HCT116 (cell line): Measurements from ENCODE around the gene SERPINB6. TPM values are rescaled to one million over a fixed set of nuclear protein-coding genes. Genes with fewer than 3 reads are reported as not detected.

ENCODE experiments used
- ATAC-seq: fragments of 200-7000 bp; cut with Tn5 transposase; 2 replicates; pipeline ENCODE4 v1.9.1; 2020; ENCODE audit warnings: mild to moderate bottlenecking, moderate library complexity
- BruUV-seq: library from RNA; stranded (reverse); fragments of 400-500 nt; replicated peaks from 2 replicates; lab custom pipeline; 2021; lab: Mats Ljungman, UMichigan
- CTCF ChIA-PET: fragments of 300-600 bp; sonication (Branson Sonifier 250); formaldehyde crosslinking; loops from one replicate; lab custom pipeline; 2021; ENCODE audit warnings: antibody characterized with exemption; lab: Charles Lee
- POLR2A ChIA-PET: fragments of 300-600, 350-600 bp; sonication (Branson Sonifier 250); formaldehyde crosslinking; loops from one replicate; lab custom pipeline; 2021; ENCODE audit warnings: antibody characterized with exemption; lab: Charles Lee
- RAD21 ChIA-PET, 2 experiments: fragments of 300-600 bp; sonication (Branson Sonifier 250); formaldehyde crosslinking; loops; one replicate each; lab custom pipeline; 2023; ENCODE audit warnings: low total read pairs in 2 of 2; ENCODE audit not compliant: uncharacterized antibody in 2 of 2, unreplicated experiment in 2 of 2, low non-redundant PET in 1 of 2; lab: Charles Lee
- DNase-seq: peaks from one replicate; pipeline ENCODE4 v3.0.0-alpha.2; 2010; ENCODE audit warnings: low read depth, low spot score
- H2AFZ ChIP-seq: fragments of 200-600 bp; shearing (Covaris generic), sonication (generic); 2 replicates; pipeline ENCODE4 v1.6.1; 2017; ENCODE audit warnings: low read depth, mixed run types, mixed read lengths, antibody characterized with exemption, low read length; ENCODE audit not compliant: poor library complexity, severe bottlenecking
- H3K27ac ChIP-seq: 2 replicates; pipeline ENCODE4 v1.5.1; 2012; ENCODE audit warnings: low read depth, low read length
- H3K27me3 ChIP-seq: fragments of 200-600 bp; sonication (generic); 2 replicates; pipeline ENCODE4 v1.6.1; 2016; ENCODE audit warnings: mixed run types, low read length, mixed read lengths; ENCODE audit not compliant: insufficient read depth
- H3K36me3 ChIP-seq, 2 experiments: fragments of 200-500 bp in 1 of 2; fragments of 200-600 bp in 1 of 2; sonication (Bioruptor generic) in 1 of 2; sonication (generic) in 1 of 2; 2 replicates each; pipeline versions ENCODE4 v1.5.1 to v1.6.1; 2014 to 2016; ENCODE audit warnings: low read length in 2 of 2, inconsistent platforms in 1 of 2, mixed read lengths in 1 of 2, mixed run types in 1 of 2; ENCODE audit not compliant: insufficient read depth in 2 of 2, control insufficient read depth in 1 of 2
- H3K4me1 ChIP-seq, 2 experiments: fragments of 200-600 bp in 1 of 2; sonication (generic) in 1 of 2; 2 replicates each; pipeline versions ENCODE4 v1.5.1 to v1.6.1; 2012 to 2017; ENCODE audit warnings: low read length in 2 of 2, inconsistent platforms in 1 of 2, mild to moderate bottlenecking in 1 of 2, mixed read lengths in 1 of 2, mixed run types in 1 of 2, moderate library complexity in 1 of 2; ENCODE audit not compliant: insufficient read depth in 2 of 2, control insufficient read depth in 1 of 2
- H3K4me2 ChIP-seq: fragments of 200-600 bp; sonication (generic); 2 replicates; pipeline ENCODE4 v1.6.1; 2017; ENCODE audit warnings: mixed run types, low read length, mixed read lengths
- H3K4me3 ChIP-seq, 2 experiments: fragments of 200-600 bp in 1 of 2; sonication (generic) in 1 of 2; replicated peaks in 1 of 2; 2 replicates each; pipeline ENCODE4 v1.5.1; 2011 to 2016; ENCODE audit warnings: low read length in 2 of 2, control low read depth in 1 of 2, low read depth in 1 of 2, mild to moderate bottlenecking in 1 of 2, mixed read lengths in 1 of 2, mixed run types in 1 of 2
- H3K79me2 ChIP-seq: fragments of 200-600 bp; sonication (generic); 2 replicates; pipeline ENCODE4 v1.6.1; 2017; ENCODE audit warnings: mild to moderate bottlenecking, mixed run types, low read length, moderate library complexity, mixed read lengths; ENCODE audit not compliant: insufficient read depth
- H3K9ac ChIP-seq: fragments of 200-600 bp; sonication (generic); 2 replicates; pipeline ENCODE4 v1.6.1; 2016; ENCODE audit warnings: low read length, mixed read lengths
- H3K9me2 ChIP-seq: fragments of 200-600 bp; sonication (generic), shearing (Covaris generic); 2 replicates; pipeline ENCODE4 v1.6.1; 2017; ENCODE audit warnings: mixed run types, mild to moderate bottlenecking, moderate library complexity; ENCODE audit not compliant: insufficient read depth
- H3K9me3 ChIP-seq, 2 experiments: fragments of 200-500 bp in 1 of 2; fragments of 200-600 bp in 1 of 2; sonication (Bioruptor generic) in 1 of 2; sonication (generic) in 1 of 2; 2 replicates each; pipeline ENCODE4 v1.6.1; 2014 to 2017; ENCODE audit warnings: low read length in 2 of 2, mixed read lengths in 2 of 2, inconsistent platforms in 1 of 2, low read depth in 1 of 2, mild to moderate bottlenecking in 1 of 2, mixed run types in 1 of 2, moderate library complexity in 1 of 2; ENCODE audit not compliant: control insufficient read depth in 1 of 2, insufficient read depth in 1 of 2
- H4K20me1 ChIP-seq: fragments of 200-600 bp; sonication (generic), shearing (Covaris generic); 2 replicates; pipeline ENCODE4 v1.6.1; 2017; ENCODE audit warnings: mixed run types, mild to moderate bottlenecking, moderate library complexity; ENCODE audit not compliant: insufficient read depth
- CEBPB ChIP-seq: IDR thresholded peaks from 2 replicates; pipeline ENCODE4 v1.6.1; 2012; ENCODE audit warnings: low read depth
- EGR1 ChIP-seq: IDR thresholded peaks from 2 replicates; pipeline ENCODE4 v1.6.1; 2012; ENCODE audit warnings: low read depth
- ELF1 ChIP-seq: IDR thresholded peaks from 2 replicates; pipeline ENCODE4 v1.6.1; 2012; ENCODE audit warnings: low read depth, borderline replicate concordance
- EZH2phosphoT487 ChIP-seq: fragments of 200-600 bp; IDR thresholded peaks from 2 replicates; pipeline ENCODE4 v1.6.1; 2018; ENCODE audit warnings: antibody characterized with exemption, borderline replicate concordance
- FOSL1 ChIP-seq: IDR thresholded peaks from 2 replicates; pipeline ENCODE4 v1.6.1; 2012; ENCODE audit warnings: low read depth
- JUND ChIP-seq: IDR thresholded peaks from 2 replicates; pipeline ENCODE4 v1.6.1; 2012
- POLR2AphosphoS5 ChIP-seq: IDR thresholded peaks from 2 replicates; pipeline ENCODE4 v1.6.1; 2011; ENCODE audit warnings: mild to moderate bottlenecking, low read depth, low read length, moderate library complexity
- RAD21 ChIP-seq: IDR thresholded peaks from 2 replicates; pipeline ENCODE4 v1.6.1; 2012; ENCODE audit warnings: low read depth, mild to moderate bottlenecking
- SIN3A ChIP-seq: IDR thresholded peaks from 2 replicates; pipeline ENCODE4 v1.6.1; 2012; ENCODE audit warnings: low read depth
- TCF7L2 ChIP-seq: IDR thresholded peaks from 2 replicates; pipeline ENCODE4 v1.7.0; 2011; ENCODE audit warnings: borderline replicate concordance, inconsistent platforms; ENCODE audit not compliant: insufficient read depth, insufficient read length; ENCODE audit errors: extremely low read depth
- YY1 ChIP-seq: IDR thresholded peaks from 2 replicates; pipeline ENCODE4 v1.6.1; 2011; ENCODE audit warnings: low read length, low read depth, moderate library complexity, mild to moderate bottlenecking; ENCODE audit not compliant: insufficient replicate concordance; ENCODE audit errors: extremely low read depth
- ZFX ChIP-seq: fragments of 450-650 bp; IDR thresholded peaks from 2 replicates; pipeline ENCODE4 v1.6.1; 2017
- ZNF274 ChIP-seq: fragments of 200-500 bp; sonication (Bioruptor generic); IDR thresholded peaks from 2 replicates; pipeline ENCODE4 v1.6.1; 2014; ENCODE audit warnings: mild to moderate bottlenecking, low read depth, low read length, inconsistent platforms
- intact Hi-C: fragments of 100-400 bp; cut with micrococcal nuclease; formaldehyde crosslinking; loops from 2 replicates; pipeline ENCODE4 v1.10.0; 2022
- total RNA-seq: library from RNA; stranded (reverse); gene quantifications from one replicate; pipeline ENCODE4 v1.2.1, GENCODE V29; 2021; ENCODE audit not compliant: unreplicated experiment
- TF ChIP-seq, protein P1 (sequence below): IDR thresholded peaks from 2 replicates; pipeline ENCODE4 v1.6.1; 2012
- TF ChIP-seq, protein P2 (sequence below): IDR thresholded peaks from 2 replicates; pipeline ENCODE4 v1.6.1; 2012; ENCODE audit warnings: low read depth
- TF ChIP-seq, protein P3 (sequence below): IDR thresholded peaks from 2 replicates; pipeline ENCODE4 v1.6.1; 2012
- TF ChIP-seq, protein P4 (sequence below): IDR thresholded peaks from 2 replicates; pipeline ENCODE4 v1.6.1; 2011; ENCODE audit warnings: mild to moderate bottlenecking, low read length, moderate library complexity; ENCODE audit not compliant: insufficient replicate concordance; ENCODE audit errors: extremely low read depth
- TF ChIP-seq, protein P5 (sequence below), 3 experiments: fragments of 200-600 bp in 1 of 3; sonication (generic) in 1 of 3; IDR thresholded peaks in 2 of 3; conservative IDR thresholded peaks in 1 of 3; 2 replicates each; pipeline ENCODE4 v1.5.1; 2012 to 2017; ENCODE audit warnings: low read depth in 2 of 3, low read length in 2 of 3, antibody characterized with exemption in 1 of 3, borderline replicate concordance in 1 of 3, control low read depth in 1 of 3, mild to moderate bottlenecking in 1 of 3, mixed read lengths in 1 of 3, mixed run types in 1 of 3, moderate library complexity in 1 of 3; ENCODE audit not compliant: insufficient read depth in 1 of 3

Gene SERPINB6
- total RNA-seq, 1 experiment from 2014 or later, result 103 TPM

DNA sequence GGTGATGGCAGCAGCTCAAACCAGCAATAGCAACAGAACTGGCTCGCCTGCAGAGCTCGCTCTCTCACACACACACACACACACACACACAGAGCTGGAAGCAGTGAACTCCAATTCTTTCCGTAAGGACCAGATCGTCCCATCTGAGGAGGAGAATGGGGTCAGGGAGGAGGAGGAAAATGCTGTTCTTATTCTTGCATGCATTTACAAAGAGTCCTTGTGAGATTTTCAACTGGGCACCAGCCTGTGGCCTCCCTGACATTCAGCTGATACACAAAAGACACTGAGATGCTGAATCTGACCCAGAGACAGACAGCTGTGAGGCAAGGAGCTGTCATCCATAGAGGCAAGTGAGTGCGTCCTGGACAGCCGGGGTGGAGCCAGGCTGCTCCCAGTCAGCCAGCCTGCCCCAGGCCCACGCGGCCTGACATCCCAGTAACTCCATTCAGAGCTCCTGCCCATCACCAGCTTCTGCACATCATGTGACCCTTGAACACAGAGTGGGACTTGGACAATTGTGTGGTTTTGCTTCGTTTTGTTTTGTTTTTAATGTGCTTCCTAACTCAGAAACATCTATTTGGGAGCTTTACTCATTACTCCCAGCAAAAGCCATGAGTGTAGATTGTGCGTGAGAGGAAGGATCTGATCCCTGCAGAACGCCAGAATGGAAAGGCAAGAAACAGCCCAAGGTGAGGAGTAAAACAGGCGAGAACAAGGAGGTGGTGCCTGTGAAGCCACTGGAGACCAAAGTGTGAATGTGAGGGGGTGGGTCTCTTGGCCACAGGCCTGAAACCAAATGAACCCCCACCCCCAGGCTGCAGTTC is 70.3 kb downstream of the SERPINB6 start:
- ChIA-PET RAD21 (interaction anchor here in 1 of 2 experiments (0.8 kb wide), 1 partner anchor 110 kb away, joined by 3 read pairs; no protein-coding TSS in a partner anchor), CTCF (interaction anchor here (1.1 kb wide), 1 partner anchor 109 kb away, joined by 5 read pairs; no protein-coding TSS in a partner anchor), POLR2A (interaction anchor here (1.1 to 1.2 kb wide), 2 partner anchors 13 to 55 kb away, joined by 3 to 5 read pairs; no protein-coding TSS in a partner anchor)
- Histone ChIP-seq H3K9ac (no peak overlapping the region), H3K4me3 (no peak overlapping the region), H3K4me2 (no peak overlapping the region), H3K9me2 (no peaks in the 10 kb centered on the region), H4K20me1 (no peaks in the 10 kb centered on the region), H3K27me3 (no peaks in the 10 kb centered on the region), H3K27ac (no peak overlapping the region), H2AFZ (no peak overlapping the region), H3K36me3 (peaks cover 22 to 29% of the 10 kb centered on the region in 2 experiments), H3K4me1 (peaks cover 4 to 17% of the 10 kb centered on the region in 2 experiments; a peak in 3 of 4 replicates), H3K79me2 (peaks cover 43% of the 10 kb centered on the region), H3K9me3 (no peaks in the 10 kb centered on the region)
- ATAC-seq, result no peak
- BruUV-seq, result no TSS peak
- DNase-seq, result no peak
- intact Hi-C loops, result no loop called here
- TF ChIP-seq, protein P1, sequence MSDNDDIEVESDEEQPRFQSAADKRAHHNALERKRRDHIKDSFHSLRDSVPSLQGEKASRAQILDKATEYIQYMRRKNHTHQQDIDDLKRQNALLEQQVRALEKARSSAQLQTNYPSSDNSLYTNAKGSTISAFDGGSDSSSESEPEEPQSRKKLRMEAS, result no peak
- TF ChIP-seq YY1, result no peak
- TF ChIP-seq, protein P2, sequence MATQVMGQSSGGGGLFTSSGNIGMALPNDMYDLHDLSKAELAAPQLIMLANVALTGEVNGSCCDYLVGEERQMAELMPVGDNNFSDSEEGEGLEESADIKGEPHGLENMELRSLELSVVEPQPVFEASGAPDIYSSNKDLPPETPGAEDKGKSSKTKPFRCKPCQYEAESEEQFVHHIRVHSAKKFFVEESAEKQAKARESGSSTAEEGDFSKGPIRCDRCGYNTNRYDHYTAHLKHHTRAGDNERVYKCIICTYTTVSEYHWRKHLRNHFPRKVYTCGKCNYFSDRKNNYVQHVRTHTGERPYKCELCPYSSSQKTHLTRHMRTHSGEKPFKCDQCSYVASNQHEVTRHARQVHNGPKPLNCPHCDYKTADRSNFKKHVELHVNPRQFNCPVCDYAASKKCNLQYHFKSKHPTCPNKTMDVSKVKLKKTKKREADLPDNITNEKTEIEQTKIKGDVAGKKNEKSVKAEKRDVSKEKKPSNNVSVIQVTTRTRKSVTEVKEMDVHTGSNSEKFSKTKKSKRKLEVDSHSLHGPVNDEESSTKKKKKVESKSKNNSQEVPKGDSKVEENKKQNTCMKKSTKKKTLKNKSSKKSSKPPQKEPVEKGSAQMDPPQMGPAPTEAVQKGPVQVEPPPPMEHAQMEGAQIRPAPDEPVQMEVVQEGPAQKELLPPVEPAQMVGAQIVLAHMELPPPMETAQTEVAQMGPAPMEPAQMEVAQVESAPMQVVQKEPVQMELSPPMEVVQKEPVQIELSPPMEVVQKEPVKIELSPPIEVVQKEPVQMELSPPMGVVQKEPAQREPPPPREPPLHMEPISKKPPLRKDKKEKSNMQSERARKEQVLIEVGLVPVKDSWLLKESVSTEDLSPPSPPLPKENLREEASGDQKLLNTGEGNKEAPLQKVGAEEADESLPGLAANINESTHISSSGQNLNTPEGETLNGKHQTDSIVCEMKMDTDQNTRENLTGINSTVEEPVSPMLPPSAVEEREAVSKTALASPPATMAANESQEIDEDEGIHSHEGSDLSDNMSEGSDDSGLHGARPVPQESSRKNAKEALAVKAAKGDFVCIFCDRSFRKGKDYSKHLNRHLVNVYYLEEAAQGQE, result no peak
- TF ChIP-seq EGR1, result no peak
- no peak for TF ChIP-seq FOSL1
- no peak for TF ChIP-seq RAD21
- TF ChIP-seq, protein P3, sequence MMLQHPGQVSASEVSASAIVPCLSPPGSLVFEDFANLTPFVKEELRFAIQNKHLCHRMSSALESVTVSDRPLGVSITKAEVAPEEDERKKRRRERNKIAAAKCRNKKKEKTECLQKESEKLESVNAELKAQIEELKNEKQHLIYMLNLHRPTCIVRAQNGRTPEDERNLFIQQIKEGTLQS, result no peak
- no peak for TF ChIP-seq ELF1
- TF ChIP-seq, protein P4, sequence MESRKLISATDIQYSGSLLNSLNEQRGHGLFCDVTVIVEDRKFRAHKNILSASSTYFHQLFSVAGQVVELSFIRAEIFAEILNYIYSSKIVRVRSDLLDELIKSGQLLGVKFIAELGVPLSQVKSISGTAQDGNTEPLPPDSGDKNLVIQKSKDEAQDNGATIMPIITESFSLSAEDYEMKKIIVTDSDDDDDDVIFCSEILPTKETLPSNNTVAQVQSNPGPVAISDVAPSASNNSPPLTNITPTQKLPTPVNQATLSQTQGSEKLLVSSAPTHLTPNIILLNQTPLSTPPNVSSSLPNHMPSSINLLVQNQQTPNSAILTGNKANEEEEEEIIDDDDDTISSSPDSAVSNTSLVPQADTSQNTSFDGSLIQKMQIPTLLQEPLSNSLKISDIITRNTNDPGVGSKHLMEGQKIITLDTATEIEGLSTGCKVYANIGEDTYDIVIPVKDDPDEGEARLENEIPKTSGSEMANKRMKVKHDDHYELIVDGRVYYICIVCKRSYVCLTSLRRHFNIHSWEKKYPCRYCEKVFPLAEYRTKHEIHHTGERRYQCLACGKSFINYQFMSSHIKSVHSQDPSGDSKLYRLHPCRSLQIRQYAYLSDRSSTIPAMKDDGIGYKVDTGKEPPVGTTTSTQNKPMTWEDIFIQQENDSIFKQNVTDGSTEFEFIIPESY, result no peak
- no peak for TF ChIP-seq SIN3A
- no peak for TF ChIP-seq EZH2phosphoT487
- TF ChIP-seq ZFX, result no peak
- TF ChIP-seq POLR2AphosphoS5, result no peak
- TF ChIP-seq ZNF274, result no peak
- TF ChIP-seq CEBPB, result no peak
- TF ChIP-seq TCF7L2, result no peak
- no peak for TF ChIP-seq JUND
- TF ChIP-seq, protein P5, sequence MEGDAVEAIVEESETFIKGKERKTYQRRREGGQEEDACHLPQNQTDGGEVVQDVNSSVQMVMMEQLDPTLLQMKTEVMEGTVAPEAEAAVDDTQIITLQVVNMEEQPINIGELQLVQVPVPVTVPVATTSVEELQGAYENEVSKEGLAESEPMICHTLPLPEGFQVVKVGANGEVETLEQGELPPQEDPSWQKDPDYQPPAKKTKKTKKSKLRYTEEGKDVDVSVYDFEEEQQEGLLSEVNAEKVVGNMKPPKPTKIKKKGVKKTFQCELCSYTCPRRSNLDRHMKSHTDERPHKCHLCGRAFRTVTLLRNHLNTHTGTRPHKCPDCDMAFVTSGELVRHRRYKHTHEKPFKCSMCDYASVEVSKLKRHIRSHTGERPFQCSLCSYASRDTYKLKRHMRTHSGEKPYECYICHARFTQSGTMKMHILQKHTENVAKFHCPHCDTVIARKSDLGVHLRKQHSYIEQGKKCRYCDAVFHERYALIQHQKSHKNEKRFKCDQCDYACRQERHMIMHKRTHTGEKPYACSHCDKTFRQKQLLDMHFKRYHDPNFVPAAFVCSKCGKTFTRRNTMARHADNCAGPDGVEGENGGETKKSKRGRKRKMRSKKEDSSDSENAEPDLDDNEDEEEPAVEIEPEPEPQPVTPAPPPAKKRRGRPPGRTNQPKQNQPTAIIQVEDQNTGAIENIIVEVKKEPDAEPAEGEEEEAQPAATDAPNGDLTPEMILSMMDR (IDR thresholded peaks at IDR 0.05 in 2 of 3, conservative IDR thresholded peaks at IDR 0.05 in 1 of 3; ENCODE audit: borderline replicate concordance in 1 of 3, insufficient read depth in 1 of 3, low read depth in 2 of 3, low read length in 2 of 3), result no peak
